GM23338 (cell line): ENCODE data around the gene ITPR3. TPM values are rescaled to one million over a fixed set of nuclear protein-coding genes. Genes with fewer than 3 reads are reported as not detected.

Experiments used
- ATAC-seq: fragments of 200-7000 bp; cut with Tn5 transposase; 3 replicates; pipeline ENCODE4 v1.9.1; 2020
- DNase-seq: peaks from one replicate; pipeline ENCODE4 v3.0.0-alpha.2; 2015; ENCODE audit warnings: low spot score
- H2AFZ ChIP-seq: fragments of 200-600 bp; sonication (generic); 2 replicates; pipeline ENCODE4 v1.8.0; 2016; ENCODE audit warnings: antibody characterized with exemption, mild to moderate bottlenecking, moderate library complexity
- H3F3A ChIP-seq: fragments of 200-600 bp; sonication (generic); replicated peaks from 2 replicates; pipeline ENCODE4 v1.8.0; 2017; ENCODE audit warnings: antibody characterized with exemption, mixed run types, low read depth
- H3K27ac ChIP-seq: fragments of 200-600 bp; sonication (generic); 2 replicates; pipeline ENCODE4 v1.6.1; 2016; ENCODE audit warnings: low read depth
- H3K27me3 ChIP-seq: fragments of 200-600 bp; sonication (generic); 2 replicates; pipeline ENCODE4 v1.8.0; 2016; ENCODE audit warnings: mild to moderate bottlenecking, mixed run types, moderate library complexity; ENCODE audit not compliant: insufficient read depth
- H3K36me3 ChIP-seq: fragments of 200-600 bp; sonication (generic); 2 replicates; pipeline ENCODE4 v1.8.0; 2016; ENCODE audit warnings: mild to moderate bottlenecking; ENCODE audit not compliant: insufficient read depth
- H3K4me1 ChIP-seq: fragments of 200-600 bp; sonication (generic); 2 replicates; pipeline ENCODE4 v1.8.0; 2016; ENCODE audit warnings: mild to moderate bottlenecking, moderate library complexity; ENCODE audit not compliant: insufficient read depth
- H3K4me2 ChIP-seq: fragments of 200-600 bp; sonication (generic); 2 replicates; pipeline ENCODE4 v1.7.1; 2017; ENCODE audit warnings: mixed run types
- H3K4me3 ChIP-seq: fragments of 200-600 bp; sonication (generic); 2 replicates; pipeline ENCODE4 v1.6.1; 2016; ENCODE audit warnings: mixed run types
- H3K79me2 ChIP-seq: fragments of 200-600 bp; sonication (generic); replicated peaks from 2 replicates; pipeline ENCODE4 v1.8.0; 2017; ENCODE audit warnings: mild to moderate bottlenecking; ENCODE audit not compliant: insufficient read depth
- H3K9me2 ChIP-seq: fragments of 200-600 bp; sonication (generic); 2 replicates; pipeline ENCODE4 v1.8.0; 2017; ENCODE audit not compliant: insufficient read depth
- H4K20me1 ChIP-seq: fragments of 200-600 bp; sonication (generic); replicated peaks from 2 replicates; pipeline ENCODE4 v1.8.0; 2017; ENCODE audit warnings: mild to moderate bottlenecking; ENCODE audit not compliant: insufficient read depth
- H3K27ac Mint-ChIP-seq: 2 replicates; pipeline ENCODE4 v1.8.0; 2020; ENCODE audit warnings: inconsistent platforms, mild to moderate bottlenecking, moderate library complexity, mixed read lengths
- H3K27me3 Mint-ChIP-seq: 3 replicates; pipeline ENCODE4 v1.8.0; 2022; ENCODE audit warnings: low read depth, mild to moderate bottlenecking, moderate library complexity, mixed read lengths, inconsistent platforms; ENCODE audit not compliant: insufficient read depth, poor library complexity
- H3K36me3 Mint-ChIP-seq: 3 replicates; pipeline ENCODE4 v1.8.0; 2021; ENCODE audit warnings: low read depth, mild to moderate bottlenecking, inconsistent platforms, moderate library complexity, mixed read lengths
- H3K4me1 Mint-ChIP-seq: 3 replicates; pipeline ENCODE4 v1.8.0; 2020; ENCODE audit warnings: mild to moderate bottlenecking, inconsistent platforms, mixed read lengths
- H3K4me3 Mint-ChIP-seq: 3 replicates; pipeline ENCODE4 v1.8.0; 2021; ENCODE audit warnings: moderate library complexity, mild to moderate bottlenecking, inconsistent platforms, mixed read lengths
- H3K9me3 Mint-ChIP-seq: 3 replicates; pipeline ENCODE4 v1.8.0; 2020; ENCODE audit warnings: moderate library complexity, mild to moderate bottlenecking, inconsistent platforms, mixed read lengths
- CREB1 ChIP-seq: fragments of 250-450 bp; sonication (Bioruptor Pico); IDR thresholded peaks from 2 replicates; pipeline ENCODE4 v1.5.0; 2020; ENCODE audit warnings: low read depth, mild to moderate bottlenecking, moderate library complexity
- CTCF ChIP-seq, 2 experiments: fragments of 200-600 bp in 1 of 2; sonication (generic) in 1 of 2; conservative IDR thresholded peaks; 2 replicates each; pipeline versions ENCODE4 v1.5.1 to v1.6.1; 2016 to 2017; ENCODE audit warnings: antibody characterized with exemption in 2 of 2, low read depth in 2 of 2, mild to moderate bottlenecking in 2 of 2, moderate library complexity in 1 of 2
- EZH2 ChIP-seq: fragments of 200-600 bp; sonication (generic); IDR thresholded peaks from one replicate; pipeline ENCODE4 v1.8.0; 2017; ENCODE audit warnings: antibody characterized with exemption, mild to moderate bottlenecking, low read depth; ENCODE audit not compliant: unreplicated experiment
- EZH2phosphoT487 ChIP-seq: fragments of 200-600 bp; sonication (generic); IDR thresholded peaks from one replicate; pipeline ENCODE4 v1.8.1; 2018; ENCODE audit warnings: antibody characterized with exemption; ENCODE audit not compliant: unreplicated experiment
- JUNB ChIP-seq: IDR thresholded peaks from one replicate; pipeline ENCODE4 v1.6.1; 2016; ENCODE audit warnings: antibody characterized with exemption; ENCODE audit not compliant: unreplicated experiment
- NANOG ChIP-seq: IDR thresholded peaks from 2 replicates; pipeline ENCODE4 v1.6.1; 2016; ENCODE audit warnings: antibody characterized with exemption, borderline replicate concordance
- POLR2AphosphoS5 ChIP-seq: IDR thresholded peaks from 2 replicates; pipeline ENCODE4 v1.6.1; 2016; ENCODE audit warnings: antibody characterized with exemption, low read depth
- STAT1 ChIP-seq: IDR thresholded peaks from one replicate; pipeline ENCODE4 v1.6.1; 2016; ENCODE audit warnings: antibody characterized with exemption; ENCODE audit not compliant: unreplicated experiment
- ZNF114 ChIP-seq: fragments of 250-450 bp; sonication (Bioruptor Pico); IDR thresholded peaks from 2 replicates; pipeline ENCODE4 v1.5.0; 2020; ENCODE audit warnings: mild to moderate bottlenecking, moderate library complexity
- ZNF331 ChIP-seq: fragments of 250-450 bp; sonication (Bioruptor Pico); IDR thresholded peaks from 2 replicates; pipeline ENCODE4 v1.5.0; 2020; ENCODE audit warnings: low read depth, mild to moderate bottlenecking, moderate library complexity
- ZNF462 ChIP-seq: fragments of 250-450 bp; sonication (Bioruptor Pico); IDR thresholded peaks from 2 replicates; pipeline ENCODE4 v1.5.0; 2020; ENCODE audit warnings: mild to moderate bottlenecking, moderate library complexity
- polyA plus RNA-seq: library from polyadenylated mRNA; unstranded; fragments of >200 nt; fragmentation: Nextera tagmentation; extraction: Ambion mirVana; gene quantifications from 2 replicates; pipeline ENCODE4 v1.2.1, GENCODE V29; 2016
- total RNA-seq: library from RNA; depleted of rRNA; stranded (reverse); fragments of >200 nt; shearing (Covaris generic); gene quantifications from 2 replicates; pipeline ENCODE4 v1.2.3, GENCODE V29; 2014

The ITPR3 gene
- total and polyA plus RNA-seq, 2 experiments from 2014 or later = 7.3 to 31.9 TPM

- ATAC-seq (no peak), DNase-seq (no peak)
- Histone ChIP-seq H3F3A (no peaks in the 10 kb centered on the region), H3K27ac (0 out of 2 replicates have a peak overlapping the region, but pooled peaks have one; percentile 39), H3K4me3 (no peak overlapping the region), H4K20me1 (no peaks in the 10 kb centered on the region), H3K9me2 (no peaks in the 10 kb centered on the region), H3K27me3 (no peaks in the 10 kb centered on the region), H3K4me1 (peaks cover 5% of the 10 kb centered on the region; the same call in 1 of the 2 replicates), H3K4me2 (no peak overlapping the region), H3K36me3 (0 out of 2 replicates have a peak, but pooled peaks cover 5% of the 10 kb centered on the region), H3K79me2 (peaks cover 16% of the 10 kb centered on the region), H2AFZ (no peak overlapping the region)
- no peak overlapping the region for H3K27ac Mint-ChIP-seq
- no peak overlapping the region for H3K4me3 Mint-ChIP-seq
- TF ChIP-seq CREB1 (CRISPR knock-in tag) (no peak), EZH2 (no peak)
- no peaks in the 10 kb centered on the region; the same call in 2 of the 3 replicates for H3K9me3 Mint-ChIP-seq
- H3K36me3 Mint-ChIP-seq = peaks cover 24% of the 10 kb centered on the region
- peaks cover 4% of the 10 kb centered on the region for H3K27me3 Mint-ChIP-seq
- H3K4me1 Mint-ChIP-seq = peaks cover 9% of the 10 kb centered on the region; the same call in 2 of the 3 replicates
Measured at GRCh38 chr6:33577718-33578117, 43.4 kb upstream of the ITPR3 start.

- Mint-ChIP-seq H3K27ac (peak overlapping the region; percentile 58; the same call in 1 of the 2 replicates), H3K4me3 (peak overlapping the region; percentile 57)
- H3K27me3 ChIP-seq = no peaks in the 10 kb centered on the region
- TF ChIP-seq CREB1 (CRISPR knock-in tag) = no peak
- no peak for TF ChIP-seq ZNF331 (CRISPR knock-in tag)
- no peak for TF ChIP-seq ZNF114 (CRISPR knock-in tag)
- no peak for TF ChIP-seq JUNB
- TF ChIP-seq ZNF462 = no peak
- no peak for TF ChIP-seq POLR2AphosphoS5
- no peak for TF ChIP-seq STAT1
- TF ChIP-seq EZH2phosphoT487 = no peak
- TF ChIP-seq EZH2 = no peak
- TF ChIP-seq NANOG = no peak
- TF ChIP-seq CTCF (conservative IDR thresholded peaks at IDR 0.05; ENCODE audit: low read depth in 2 of 2) = no peak
Measured at GRCh38 chr6:33578164-33578563, 43.0 kb upstream of the ITPR3 start.

More at GRCh38 chr6:33578164-33578563, 43.0 kb upstream of the ITPR3 start:
- Histone ChIP-seq H3K36me3 (0 out of 2 replicates have a peak, but pooled peaks cover 5% of the 10 kb centered on the region), H3K9me2 (no peaks in the 10 kb centered on the region), H2AFZ (no peak overlapping the region), H3K27ac (no peak overlapping the region), H3K4me3 (peak overlapping the region; percentile 98; the same call in 1 of the 2 replicates), H3K79me2 (peaks cover 16% of the 10 kb centered on the region), H3K4me1 (peaks cover 5% of the 10 kb centered on the region; the same call in 1 of the 2 replicates), H4K20me1 (no peaks in the 10 kb centered on the region), H3K4me2 (no peak overlapping the region; the same call in 1 of the 2 replicates), H3F3A (no peaks in the 10 kb centered on the region)
- H3K9me3 Mint-ChIP-seq = no peaks in the 10 kb centered on the region; the same call in 2 of the 3 replicates
- DNase-seq (no peak), ATAC-seq (no peak)
- H3K4me1 Mint-ChIP-seq = peaks cover 9% of the 10 kb centered on the region; the same call in 2 of the 3 replicates
- H3K27me3 Mint-ChIP-seq = peaks cover 6% of the 10 kb centered on the region
- peaks cover 24% of the 10 kb centered on the region for H3K36me3 Mint-ChIP-seq
